ENCODE measurements around the gene SEZ6L. TPM values are rescaled to one million over a fixed set of nuclear protein-coding genes. Genes with fewer than 3 reads are reported as not detected.

The SEZ6L gene
- total RNA-seq, 2 donors from 2014 or later = 0.07 to 0.12 TPM

GRCh38 chr22:26391091-26391490, 221.8 kb downstream of the SEZ6L start:
- H3K9me3 ChIP-seq = no peaks in the 10 kb centered on the region
- TF ChIP-seq, protein P1, sequence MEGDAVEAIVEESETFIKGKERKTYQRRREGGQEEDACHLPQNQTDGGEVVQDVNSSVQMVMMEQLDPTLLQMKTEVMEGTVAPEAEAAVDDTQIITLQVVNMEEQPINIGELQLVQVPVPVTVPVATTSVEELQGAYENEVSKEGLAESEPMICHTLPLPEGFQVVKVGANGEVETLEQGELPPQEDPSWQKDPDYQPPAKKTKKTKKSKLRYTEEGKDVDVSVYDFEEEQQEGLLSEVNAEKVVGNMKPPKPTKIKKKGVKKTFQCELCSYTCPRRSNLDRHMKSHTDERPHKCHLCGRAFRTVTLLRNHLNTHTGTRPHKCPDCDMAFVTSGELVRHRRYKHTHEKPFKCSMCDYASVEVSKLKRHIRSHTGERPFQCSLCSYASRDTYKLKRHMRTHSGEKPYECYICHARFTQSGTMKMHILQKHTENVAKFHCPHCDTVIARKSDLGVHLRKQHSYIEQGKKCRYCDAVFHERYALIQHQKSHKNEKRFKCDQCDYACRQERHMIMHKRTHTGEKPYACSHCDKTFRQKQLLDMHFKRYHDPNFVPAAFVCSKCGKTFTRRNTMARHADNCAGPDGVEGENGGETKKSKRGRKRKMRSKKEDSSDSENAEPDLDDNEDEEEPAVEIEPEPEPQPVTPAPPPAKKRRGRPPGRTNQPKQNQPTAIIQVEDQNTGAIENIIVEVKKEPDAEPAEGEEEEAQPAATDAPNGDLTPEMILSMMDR (IDR thresholded peaks at IDR 0.05) = no peak
- DNase-seq (ENCODE audit: low spot score) = no peak
- no peaks in the 10 kb centered on the region for H3K36me3 ChIP-seq
- H3K4me1 ChIP-seq = no peaks in the 10 kb centered on the region
- no peak overlapping the region for H3K27ac ChIP-seq
- no peaks in the 10 kb centered on the region for H3K27me3 ChIP-seq
- H3K4me3 ChIP-seq = no peak overlapping the region

- H3K27me3 ChIP-seq = no peaks in the 10 kb centered on the region
- TF ChIP-seq, protein P1 (IDR thresholded peaks at IDR 0.05) = no peak
- no peak for DNase-seq (ENCODE audit: low spot score)
- H3K36me3 ChIP-seq = no peaks in the 10 kb centered on the region
- no peaks in the 10 kb centered on the region for H3K9me3 ChIP-seq
- H3K4me1 ChIP-seq = no peaks in the 10 kb centered on the region
- no peak overlapping the region for H3K27ac ChIP-seq
- H3K4me3 ChIP-seq = no peak overlapping the region
These were observed 222.4 kb downstream of the SEZ6L start for GRCh38 chr22:26391623-26392022.

DNA sequence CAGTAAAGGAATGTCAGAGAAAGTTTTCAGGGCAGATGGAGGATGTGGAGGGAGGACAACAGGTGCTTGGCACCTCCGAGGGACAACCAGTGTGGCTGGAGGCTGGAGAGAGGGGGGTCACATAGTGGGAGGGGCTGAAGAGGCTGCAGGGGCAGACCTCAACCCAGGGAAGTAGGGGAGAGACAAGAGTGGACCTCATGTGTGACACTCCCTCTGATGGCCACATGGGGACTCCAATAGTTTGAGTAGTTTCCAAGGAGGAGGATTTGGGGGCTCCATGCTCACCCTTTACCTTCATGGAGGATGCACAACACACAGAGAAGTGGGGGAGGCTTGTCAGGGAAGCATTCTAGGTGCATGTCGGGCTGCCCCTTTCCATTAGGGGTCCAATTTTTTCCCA, 224.7 kb downstream of the SEZ6L start:
- TF ChIP-seq, protein P1 (IDR thresholded peaks at IDR 0.05) = no peak
- Histone ChIP-seq H3K4me3 (no peak overlapping the region), H3K4me1 (no peaks in the 10 kb centered on the region), H3K9me3 (no peaks in the 10 kb centered on the region), H3K27ac (no peak overlapping the region), H3K36me3 (no peaks in the 10 kb centered on the region), H3K27me3 (no peaks in the 10 kb centered on the region)
- DNase-seq (ENCODE audit: low spot score) = no peak

GRCh38 chr22:26394777-26395176, 225.5 kb downstream of the SEZ6L start:
- Histone ChIP-seq H3K9me3 (no peaks in the 10 kb centered on the region), H3K4me1 (no peaks in the 10 kb centered on the region), H3K27me3 (no peaks in the 10 kb centered on the region), H3K4me3 (no peak overlapping the region), H3K27ac (no peak overlapping the region), H3K36me3 (no peaks in the 10 kb centered on the region)
- no peak for DNase-seq (ENCODE audit: low spot score)
- TF ChIP-seq, protein P1 (IDR thresholded peaks at IDR 0.05) = no peak

- TF ChIP-seq, protein P1 (IDR thresholded peaks at IDR 0.05) = no peak
- H3K9me3 ChIP-seq = no peaks in the 10 kb centered on the region
- H3K27ac ChIP-seq = no peak overlapping the region
- no peaks in the 10 kb centered on the region for H3K27me3 ChIP-seq
- no peak overlapping the region for H3K4me3 ChIP-seq
- DNase-seq (ENCODE audit: low spot score) = no peak
- no peaks in the 10 kb centered on the region for H3K36me3 ChIP-seq
- no peaks in the 10 kb centered on the region for H3K4me1 ChIP-seq
These were observed 226.7 kb downstream of the SEZ6L start for GRCh38 chr22:26395926-26396325.

GRCh38 chr22:26398741-26399153, 229.5 kb downstream of the SEZ6L start:
- H3K36me3 ChIP-seq = no peaks in the 10 kb centered on the region
- TF ChIP-seq, protein P1 (IDR thresholded peaks at IDR 0.05) = peak in 1 of 2 donors; percentile 63

More at GRCh38 chr22:26398741-26399153, 229.5 kb downstream of the SEZ6L start:
- Histone ChIP-seq H3K4me1 (no peaks in the 10 kb centered on the region), H3K27ac (no peak overlapping the region), H3K4me3 (no peak overlapping the region), H3K27me3 (no peaks in the 10 kb centered on the region), H3K9me3 (no peaks in the 10 kb centered on the region)
- peak; percentile 61 for DNase-seq (ENCODE audit: low spot score)
